Measurements from ENCODE around the gene WDSUB1.

The WDSUB1 gene

GRCh38 chr2:159186462-159186861, 100.0 kb downstream of the WDSUB1 start:
- no peak for TF ChIP-seq CTCF (IDR thresholded peaks at IDR 0.05; ENCODE audit: low read depth, low read length)
- no peak for DNase-seq (ENCODE audit: low read depth in 2 of 2)
- H3K4me3 ChIP-seq (replicated peaks in 1 of 2; ENCODE audit: low read depth in 2 of 2, low read length in 2 of 2): no peak overlapping the region
